NB4 (cell line): ENCODE data around the gene ATAD1.
A peak's percentile ranks its signal among the peaks of the same experiment; 100 is the strongest.

ENCODE experiments used
- CTCF ChIP-seq: IDR thresholded peaks from one replicate; pipeline ENCODE4 v1.5.1; 2012; ENCODE audit warnings: low read depth, low read length
- MAX ChIP-seq: IDR thresholded peaks from 2 replicates; pipeline ENCODE4 v1.6.1; 2011; ENCODE audit warnings: low read depth, low read length
- MYC ChIP-seq: IDR thresholded peaks from 2 replicates; pipeline ENCODE4 v1.6.1; 2011; ENCODE audit warnings: low read depth, low read length
- POLR2A ChIP-seq: IDR thresholded peaks from 2 replicates; pipeline ENCODE4 v1.6.1; 2011; ENCODE audit warnings: mild to moderate bottlenecking; ENCODE audit not compliant: insufficient read length; ENCODE audit errors: extremely low read depth

GRCh38 chr10:87816898-87817608 lies 973 bp downstream of the ATAD1 start:
- TF ChIP-seq CTCF, result no peak
- TF ChIP-seq POLR2A, result no peak
- TF ChIP-seq MAX, result peak; percentile 19; the same call in 1 of the 2 replicates
- no peak for TF ChIP-seq MYC
